NOMO-1 (cell line): ENCODE data around the gene PPIG.
A peak's percentile ranks its signal among the peaks of the same experiment; 100 is the strongest.
"Not testable (repeated sequence)": the region's sequence is repeated elsewhere in the genome, so short reads cannot be mapped to it uniquely, and the experiment has no call there.

Source experiments
- DNase-seq, 2 experiments: peaks; one replicate each; lab custom pipeline; 2025; ENCODE audit not compliant: unreplicated experiment in 2 of 2; lab: John Stamatoyannopoulos, UW

PPIG gene

GRCh38 chr2:169661265-169661664 is 77.1 kb downstream of the PPIG start:
- DNase-seq: no peak

- DNase-seq: no peak
Observed at GRCh38 chr2:169662744-169663143, 78.6 kb downstream of the PPIG start.

GRCh38 chr2:169663247-169663646 is 79.1 kb downstream of the PPIG start:
- DNase-seq: no peak

GRCh38 chr2:169664600-169664977 is 80.4 kb downstream of the PPIG start:
- no peak for DNase-seq

GRCh38 chr2:169664978-169665930 is 81.1 kb downstream of the PPIG start:
- DNase-seq: peak; percentile 8 to 14

GRCh38 chr2:169667583-169667982 is 83.4 kb downstream of the PPIG start:
- DNase-seq: no peak

GRCh38 chr2:169670215-169670651 is 86.1 kb downstream of the PPIG start:
- no peak for DNase-seq

GRCh38 chr2:169670937-169671336 is 86.8 kb downstream of the PPIG start:
- DNase-seq: no peak

GRCh38 chr2:169672406-169672805 is 88.3 kb downstream of the PPIG start:
- no peak for DNase-seq

GRCh38 chr2:169673106-169673505 is 89.0 kb downstream of the PPIG start:
- no peak for DNase-seq

- DNase-seq: no peak
Observed at GRCh38 chr2:169673921-169674320, 89.8 kb downstream of the PPIG start.

- peak; percentile 7 to 18 for DNase-seq
Observed at GRCh38 chr2:169676357-169676756, 92.2 kb downstream of the PPIG start.

GRCh38 chr2:169676850-169677249 is 92.7 kb downstream of the PPIG start:
- DNase-seq: no peak

- DNase-seq: no peak
Observed at GRCh38 chr2:169683054-169683424, 98.9 kb downstream of the PPIG start.

- DNase-seq: no peak
Observed at GRCh38 chr2:169683425-169684134, 99.4 kb downstream of the PPIG start.

GRCh38 chr2:169684135-169684565 is 100.0 kb downstream of the PPIG start:
- DNase-seq: no peak

GRCh38 chr2:169684712-169685111 is 100.6 kb downstream of the PPIG start:
- not testable (repeated sequence) for DNase-seq

GRCh38 chr2:169686825-169687224 is 102.7 kb downstream of the PPIG start:
- DNase-seq: not testable (repeated sequence)

- DNase-seq: not testable (repeated sequence)
Observed at GRCh38 chr2:169687943-169688342, 103.8 kb downstream of the PPIG start.

GRCh38 chr2:169690958-169691357 is 106.8 kb downstream of the PPIG start:
- DNase-seq: no peak
